ENCODE results near the gene PLEKHG2. TPM values are rescaled to one million over a fixed set of nuclear protein-coding genes. Genes with fewer than 3 reads are reported as not detected.
"Not testable (repeated sequence)": the region's sequence is repeated elsewhere in the genome, so short reads cannot be mapped to it uniquely, and the experiment has no call there.

The PLEKHG2 gene
- total RNA-seq, 1 experiment from 2014 or later: 62.3 TPM

DNA sequence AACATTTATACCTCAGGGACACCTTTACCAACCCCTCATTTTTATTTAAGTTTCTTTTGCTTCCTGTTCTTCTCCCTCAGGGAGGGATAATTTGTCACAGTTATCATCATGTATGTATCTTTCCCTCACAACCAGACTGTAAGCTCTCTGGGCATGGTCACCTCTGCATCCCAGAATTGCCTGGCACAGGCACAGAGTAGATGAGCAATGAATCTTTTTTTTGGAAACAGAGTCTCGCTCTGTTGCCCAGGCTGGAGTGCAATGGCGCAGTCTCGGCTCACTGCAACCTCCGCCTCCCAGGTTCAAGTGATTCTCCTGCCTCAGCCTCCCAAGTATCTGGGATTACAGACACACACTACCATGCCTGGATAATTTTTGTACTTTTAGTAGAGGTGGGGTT lies 33.1 kb upstream of the PLEKHG2 start:
- H3K4me1 Mint-ChIP-seq; CTCF ChIA-PET; H3K4me3 Mint-ChIP-seq; POLR2A ChIA-PET; DNase-seq (ENCODE audit: low spot score); H3K9me3 Mint-ChIP-seq; ATAC-seq; H3K27me3 Mint-ChIP-seq (ENCODE audit: low read depth); H3K27ac Mint-ChIP-seq: not testable (repeated sequence)
- peaks cover 82% of the 10 kb centered on the region for H3K36me3 Mint-ChIP-seq

DNA sequence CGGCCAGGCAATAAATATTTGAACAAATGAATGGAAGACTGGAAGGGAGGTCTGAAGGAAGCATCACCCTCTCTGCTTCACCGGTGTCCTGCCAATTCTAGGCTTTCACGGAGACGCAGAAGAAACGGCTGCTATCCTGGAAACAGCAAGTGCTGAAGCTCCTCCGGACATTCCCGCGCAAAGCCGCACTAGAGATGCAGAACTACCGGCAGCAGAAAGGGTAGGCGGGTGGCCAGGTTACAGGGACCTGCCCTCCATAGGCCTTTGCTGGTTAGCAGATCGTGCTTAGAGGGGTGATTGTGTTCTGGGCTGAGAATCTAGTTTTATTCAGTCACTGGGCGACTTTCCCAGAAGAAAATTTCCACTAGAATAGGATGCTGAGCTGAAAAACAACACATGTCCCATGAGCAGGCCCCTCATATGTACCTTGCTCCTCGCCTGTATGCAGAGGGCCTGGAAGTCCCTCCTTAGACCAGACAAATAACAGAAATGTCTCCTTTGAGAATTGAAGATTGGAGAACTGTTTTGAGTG lies 32.5 kb upstream of the PLEKHG2 start:
- no peaks in the 10 kb centered on the region for H3K9me3 Mint-ChIP-seq
- no peak overlapping the region for H3K27ac Mint-ChIP-seq
- ChIA-PET POLR2A (no interaction called here), CTCF (interaction anchor here (0.6 kb wide), 1 partner anchor 34 kb away, joined by 3 read pairs; no protein-coding TSS in a partner anchor)
- H3K4me1 Mint-ChIP-seq: peaks cover 1% of the 10 kb centered on the region; the same call in 1 of the 2 replicates
- TF ChIP-seq TP53 (CRISPR knock-in tag; IDR thresholded peaks at IDR 0.05): no peak
- TF ChIP-seq ETV6 (CRISPR knock-in tag; IDR thresholded peaks at IDR 0.05): no peak
- TF ChIP-seq EMX1 (CRISPR knock-in tag; IDR thresholded peaks at IDR 0.05): no peak
- TF ChIP-seq GTF2I (CRISPR knock-in tag; conservative IDR thresholded peaks at IDR 0.05): no peak
- no peak for TF ChIP-seq ATF3 (CRISPR knock-in tag; conservative IDR thresholded peaks at IDR 0.05)
- TF ChIP-seq E2F1 (CRISPR knock-in tag; IDR thresholded peaks at IDR 0.05): no peak
- no peak for TF ChIP-seq PRDM15 (CRISPR knock-in tag; IDR thresholded peaks at IDR 0.05)
- TF ChIP-seq, protein P1, sequence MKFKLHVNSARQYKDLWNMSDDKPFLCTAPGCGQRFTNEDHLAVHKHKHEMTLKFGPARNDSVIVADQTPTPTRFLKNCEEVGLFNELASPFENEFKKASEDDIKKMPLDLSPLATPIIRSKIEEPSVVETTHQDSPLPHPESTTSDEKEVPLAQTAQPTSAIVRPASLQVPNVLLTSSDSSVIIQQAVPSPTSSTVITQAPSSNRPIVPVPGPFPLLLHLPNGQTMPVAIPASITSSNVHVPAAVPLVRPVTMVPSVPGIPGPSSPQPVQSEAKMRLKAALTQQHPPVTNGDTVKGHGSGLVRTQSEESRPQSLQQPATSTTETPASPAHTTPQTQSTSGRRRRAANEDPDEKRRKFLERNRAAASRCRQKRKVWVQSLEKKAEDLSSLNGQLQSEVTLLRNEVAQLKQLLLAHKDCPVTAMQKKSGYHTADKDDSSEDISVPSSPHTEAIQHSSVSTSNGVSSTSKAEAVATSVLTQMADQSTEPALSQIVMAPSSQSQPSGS (CRISPR knock-in tag; IDR thresholded peaks at IDR 0.05; ENCODE audit: borderline replicate concordance, low read depth): no peak
- no peak for TF ChIP-seq ELF4 (CRISPR knock-in tag; IDR thresholded peaks at IDR 0.05; ENCODE audit: low read depth)
- no peak for TF ChIP-seq USF1 (CRISPR knock-in tag; IDR thresholded peaks at IDR 0.05)
- TF ChIP-seq IRF2 (CRISPR knock-in tag; IDR thresholded peaks at IDR 0.05; ENCODE audit: borderline replicate concordance, low read depth): no peak
- TF ChIP-seq JUN (CRISPR knock-in tag; IDR thresholded peaks at IDR 0.05): no peak
- TF ChIP-seq ZNF671 (CRISPR knock-in tag; IDR thresholded peaks at IDR 0.05): no peak
- TF ChIP-seq NR1H2 (CRISPR knock-in tag; IDR thresholded peaks at IDR 0.05): no peak
- ATAC-seq: no peak
- H3K36me3 Mint-ChIP-seq: peaks cover 80% of the 10 kb centered on the region
- H3K27me3 Mint-ChIP-seq (ENCODE audit: low read depth): no peaks in the 10 kb centered on the region
- H3K4me3 Mint-ChIP-seq: no peak overlapping the region
- no peak for DNase-seq (ENCODE audit: low spot score)

Data from WTC11 (cell line).